T-helper 2 cell (primary cell): ENCODE data around the gene DDX39B.

Experiments used
- DNase-seq, 5 experiments: peaks; one replicate each; pipeline versions ENCODE4 v3.0.0 to v3.0.0-alpha.2; 2012 to 2022

The DDX39B gene

DNA sequence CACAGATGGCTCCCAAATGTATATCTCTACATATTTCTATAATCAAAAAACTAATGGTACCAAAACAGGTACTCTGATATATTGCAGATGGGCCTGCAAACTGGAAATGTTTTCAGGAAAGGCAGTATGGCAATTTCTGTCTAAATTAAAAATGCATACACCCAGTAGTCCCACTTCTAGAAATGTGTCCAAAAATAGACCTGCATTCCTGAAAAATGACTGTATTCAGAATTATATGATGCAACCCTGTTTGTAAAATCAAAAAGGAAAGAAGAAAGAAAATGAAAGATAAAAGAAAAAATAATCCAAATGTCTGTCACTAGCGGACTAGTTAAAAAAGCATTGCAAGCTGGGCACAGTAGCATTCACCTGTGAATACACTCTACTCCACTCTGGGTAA lies 56.7 kb downstream of the DDX39B start:
- no peak for DNase-seq

DNA sequence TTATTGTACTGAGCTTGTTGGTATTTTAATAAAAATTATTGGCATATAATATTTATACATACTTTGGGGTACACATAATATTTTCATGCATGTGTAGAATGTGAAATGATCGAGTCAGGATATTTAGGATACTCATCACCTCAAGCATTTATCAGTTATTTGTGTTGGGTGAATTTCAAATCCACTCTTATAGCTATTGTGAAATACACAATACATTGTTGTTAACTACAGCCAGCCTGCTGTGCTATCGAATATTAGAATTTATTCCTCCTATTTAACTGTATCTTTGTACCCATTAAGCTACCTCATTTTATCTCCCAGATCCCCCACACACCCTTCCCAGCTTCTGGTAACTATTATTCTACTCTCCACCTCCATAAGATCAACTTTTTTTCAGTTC lies 58.4 kb downstream of the DDX39B start:
- DNase-seq, result no peak

DNA sequence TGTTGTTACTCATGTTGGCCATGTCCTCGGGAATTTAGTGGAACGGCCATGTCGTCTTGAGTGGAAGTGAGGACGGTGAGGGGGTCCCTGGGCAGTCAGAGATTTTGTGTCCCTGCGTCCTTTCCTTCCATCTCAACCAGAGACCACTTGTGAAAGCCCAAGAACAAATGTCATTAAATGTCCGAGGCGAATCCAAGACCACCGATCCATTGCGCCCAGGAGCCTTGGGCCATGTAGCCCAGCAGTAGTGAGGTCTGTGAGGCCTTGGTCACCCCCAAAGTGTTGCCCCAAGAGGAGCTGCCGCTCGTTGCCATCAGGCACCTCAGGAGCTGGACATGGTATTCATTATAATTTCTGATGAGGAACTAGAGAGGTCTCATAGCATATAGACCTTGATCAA lies 61.2 kb downstream of the DDX39B start:
- no peak for DNase-seq
